ENCODE measurements around the gene MORN2. TPM values are rescaled to one million over a fixed set of nuclear protein-coding genes. Genes with fewer than 3 reads are reported as not detected.
"Not testable (repeated sequence)": the region's sequence is repeated elsewhere in the genome, so short reads cannot be mapped to it uniquely, and the experiment has no call there.

The MORN2 gene
- total and polyA plus RNA-seq, 9 of the 15 experiments (the other 6 are each of a cell fraction or from before 2014, with no cell fraction given) = 10.4 to 39.5 (median 20.8) TPM

- TF ChIP-seq ARID3A (IDR thresholded peaks at IDR 0.05; ENCODE audit: borderline replicate concordance, low read depth, low read length) = 0 out of 2 replicates have a peak, but pooled peaks have one; percentile 45
- TF ChIP-seq ZSCAN29 (IDR thresholded peaks at IDR 0.05) = peak; percentile 48; the same call in 1 of the 2 replicates
- TF ChIP-seq CREB3 (tag; conservative IDR thresholded peaks at IDR 0.05; ENCODE audit: low read depth) = peak; percentile 76; the same call in 1 of the 2 replicates
- TF ChIP-seq NRF1 (conservative IDR thresholded peaks at IDR 0.05 in 1 of 2, IDR thresholded peaks at IDR 0.05 in 1 of 2) = 0 out of 4 replicates have a peak, but pooled peaks of 1 of the 2 experiments have one; percentile 30
- 0 out of 2 replicates have a peak, but pooled peaks have one; percentile 18 for TF ChIP-seq ZBTB40 (IDR thresholded peaks at IDR 0.05)
- not testable (repeated sequence) for TF ChIP-seq ZBTB40, NR4A1 (CRISPR knock-in tag; IDR thresholded peaks at IDR 0.05)
- peak; percentile 97 for TF ChIP-seq MAFK (IDR thresholded peaks at IDR 0.05; ENCODE audit: low read length)
- TF ChIP-seq NFRKB (IDR thresholded peaks at IDR 0.05; ENCODE audit: low read depth) = peak; percentile 75
- peak; percentile 33; the same call in 1 of the 2 replicates for TF ChIP-seq CEBPB (tag; IDR thresholded peaks at IDR 0.05)
- peak; percentile 63 for TF ChIP-seq FOSL1 (tag; conservative IDR thresholded peaks at IDR 0.05)
- peak in 1 of 2 experiments; percentile 72; a peak in 3 of 4 replicates for TF ChIP-seq TRIM24 (IDR thresholded peaks at IDR 0.05)
- TF ChIP-seq SUPT5H (IDR thresholded peaks at IDR 0.05) = peak; percentile 40; the same call in 1 of the 2 replicates
- peak; percentile 98 for TF ChIP-seq BACH1 (tag; IDR thresholded peaks at IDR 0.05)
- peak; percentile 55 for TF ChIP-seq RBBP5 (IDR thresholded peaks at IDR 0.05; ENCODE audit: borderline replicate concordance, insufficient read depth, low read length, poor library complexity, severe bottlenecking)
- peak; percentile 61; the same call in 1 of the 2 replicates for TF ChIP-seq MTA3 (IDR thresholded peaks at IDR 0.05; ENCODE audit: borderline replicate concordance)
- peak; percentile 57; the same call in 1 of the 2 replicates for TF ChIP-seq NR4A1 (tag; IDR thresholded peaks at IDR 0.05)
These were observed 48.1 kb upstream of the MORN2 start (continued) for GRCh38 chr2:38827539-38828145.

Measured in K562 (cell line).